Heart left ventricle (tissue), 13 donors: ENCODE data around the gene S100A9.

Source experiments
- POLR2A ChIP-seq, 2 donors: fragments of 450-650 bp; IDR thresholded peaks; one replicate each; pipeline ENCODE4 v1.6.1; 2017; ENCODE audit warnings: antibody characterized with exemption in 2 of 2, mild to moderate bottlenecking in 2 of 2, moderate library complexity in 2 of 2
- TF ChIP-seq, protein P1 (sequence below), 12 donors: fragments of 200-600 bp; sonication (generic) in 4 of 12; IDR thresholded peaks; one replicate each; pipeline versions ENCODE4 v1.5.0 to v1.8.0; 2018 to 2022; ENCODE audit warnings: antibody characterized with exemption in 12 of 12, mild to moderate bottlenecking in 5 of 12
- donor health status: ischemic (EF 13 %, LVEDD 7.1; RV severe dilation, severe dysfunction).
- donor health status: DM: no; HTN: yes; CAD: no.
- donor health status: DM: no; HTN: no; CAD: no.
- donor health status: ischemic (EF 25% LVEDD 6.9; RV normal size, moderate dysfunction).
- donor health status: ischemic (EF 25% LVEDD 5.7; RV mildly dilated, moderate dysfunction).
- donor health status: ischemic (EF 35%, LVEDD 5.7; RV mildly dilated, moderate dysfunction).
- donor health status: nonischemic (EF 11% LVEDD 7.7; RV severe dilation, severe dysfunction).
- donor health status: DM: yes; HTN: yes; CAD: no.
- donor health status: PGD.
- donor health status: ischemic (EF 29% LVEDD 5.4; RV normal size, mild dysfunction).
- donor health status: nonischemic (EF 23%, LVEDD 6.1; RV moderate dilation, normal function).

DNA sequence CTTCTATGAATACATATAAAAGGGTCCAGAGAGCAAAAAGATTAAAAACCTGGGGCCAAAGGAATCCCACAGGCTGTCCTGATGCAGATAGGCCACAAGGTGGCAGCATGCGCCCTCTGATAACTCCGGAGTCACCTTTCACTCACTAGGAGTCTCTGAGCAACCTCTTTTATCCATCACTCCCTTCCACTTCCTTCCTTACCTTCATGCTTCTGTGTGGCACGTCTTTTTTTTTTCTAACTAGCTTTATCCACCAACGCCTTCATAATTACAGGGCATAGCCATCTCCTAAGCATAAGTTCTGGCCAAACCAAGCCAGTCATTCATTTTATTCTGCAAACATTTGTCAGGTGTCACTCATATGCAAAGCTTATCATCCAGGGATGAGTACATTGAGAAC is 5.1 kb upstream of the S100A9 start:
- TF ChIP-seq, protein P1, sequence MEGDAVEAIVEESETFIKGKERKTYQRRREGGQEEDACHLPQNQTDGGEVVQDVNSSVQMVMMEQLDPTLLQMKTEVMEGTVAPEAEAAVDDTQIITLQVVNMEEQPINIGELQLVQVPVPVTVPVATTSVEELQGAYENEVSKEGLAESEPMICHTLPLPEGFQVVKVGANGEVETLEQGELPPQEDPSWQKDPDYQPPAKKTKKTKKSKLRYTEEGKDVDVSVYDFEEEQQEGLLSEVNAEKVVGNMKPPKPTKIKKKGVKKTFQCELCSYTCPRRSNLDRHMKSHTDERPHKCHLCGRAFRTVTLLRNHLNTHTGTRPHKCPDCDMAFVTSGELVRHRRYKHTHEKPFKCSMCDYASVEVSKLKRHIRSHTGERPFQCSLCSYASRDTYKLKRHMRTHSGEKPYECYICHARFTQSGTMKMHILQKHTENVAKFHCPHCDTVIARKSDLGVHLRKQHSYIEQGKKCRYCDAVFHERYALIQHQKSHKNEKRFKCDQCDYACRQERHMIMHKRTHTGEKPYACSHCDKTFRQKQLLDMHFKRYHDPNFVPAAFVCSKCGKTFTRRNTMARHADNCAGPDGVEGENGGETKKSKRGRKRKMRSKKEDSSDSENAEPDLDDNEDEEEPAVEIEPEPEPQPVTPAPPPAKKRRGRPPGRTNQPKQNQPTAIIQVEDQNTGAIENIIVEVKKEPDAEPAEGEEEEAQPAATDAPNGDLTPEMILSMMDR (IDR thresholded peaks at IDR 0.05): peak; percentile 82 to 96 (median 92)
- no peak for TF ChIP-seq POLR2A (IDR thresholded peaks at IDR 0.05)
